HEK293T (cell line): ENCODE results near the gene TMEM232.

Source experiments
- CTCF ChIA-PET: fragments of 350-600 bp; formaldehyde crosslinking; extraction: SDS; loops from one replicate; lab custom pipeline; 2021; ENCODE audit warnings: antibody characterized with exemption, inconsistent platforms; lab: Yijun Ruan, JAX
- POLR2A ChIA-PET: fragments of 350-600 bp; formaldehyde crosslinking; extraction: SDS; loops from one replicate; lab custom pipeline; 2020; ENCODE audit warnings: antibody characterized with exemption, inconsistent platforms; lab: Yijun Ruan, JAX
- DNase-seq: peaks from one replicate; pipeline ENCODE4 v3.0.0; 2012; ENCODE audit warnings: mixed read lengths; ENCODE audit errors: extremely low spot score
- ARNT ChIP-seq: fragments of 450-650 bp; IDR thresholded peaks from 2 replicates; pipeline ENCODE4 v1.6.1; 2017; ENCODE audit warnings: mild to moderate bottlenecking
- BHLHE40 ChIP-seq: fragments of 450-650 bp; IDR thresholded peaks from 2 replicates; pipeline ENCODE4 v1.6.1; 2016; ENCODE audit warnings: mild to moderate bottlenecking, moderate library complexity, borderline replicate concordance
- CTBP1 ChIP-seq: fragments of 450-650 bp; IDR thresholded peaks from 2 replicates; pipeline ENCODE4 v1.6.1; 2016; ENCODE audit warnings: borderline replicate concordance
- ELF4 ChIP-seq: fragments of 450-650 bp; IDR thresholded peaks from 2 replicates; pipeline ENCODE4 v1.6.1; 2017; ENCODE audit warnings: antibody characterized with exemption
- FOXA1 ChIP-seq: fragments of 450-650 bp; IDR thresholded peaks from 2 replicates; pipeline ENCODE4 v1.6.1; 2016; ENCODE audit warnings: mild to moderate bottlenecking
- FOXK2 ChIP-seq: fragments of 450-650 bp; IDR thresholded peaks from 2 replicates; pipeline ENCODE4 v1.6.1; 2016; ENCODE audit warnings: mild to moderate bottlenecking
- FOXM1 ChIP-seq: fragments of 450-650 bp; IDR thresholded peaks from 2 replicates; pipeline ENCODE4 v1.6.1; 2017; ENCODE audit warnings: mild to moderate bottlenecking, borderline replicate concordance
- HDGF ChIP-seq: fragments of 450-650 bp; IDR thresholded peaks from 2 replicates; pipeline ENCODE4 v1.6.1; 2017; ENCODE audit warnings: antibody characterized with exemption, borderline replicate concordance
- L3MBTL2 ChIP-seq: fragments of 450-650 bp; conservative IDR thresholded peaks from 2 replicates; pipeline ENCODE4 v1.6.1; 2016; ENCODE audit warnings: mild to moderate bottlenecking
- LEF1 ChIP-seq: fragments of 450-650 bp; IDR thresholded peaks from 2 replicates; pipeline ENCODE4 v1.6.1; 2017; ENCODE audit warnings: mild to moderate bottlenecking, borderline replicate concordance
- NFRKB ChIP-seq: fragments of 450-650 bp; IDR thresholded peaks from 2 replicates; pipeline ENCODE4 v1.6.1; 2016; ENCODE audit warnings: mild to moderate bottlenecking, moderate library complexity
- PKNOX1 ChIP-seq: fragments of 450-650 bp; IDR thresholded peaks from 2 replicates; pipeline ENCODE4 v1.6.1; 2016
- SP1 ChIP-seq: fragments of 450-650 bp; IDR thresholded peaks from 2 replicates; pipeline ENCODE4 v1.6.1; 2017
- SUZ12 ChIP-seq: fragments of 450-650 bp; IDR thresholded peaks from 2 replicates; pipeline ENCODE4 v1.6.1; 2016; ENCODE audit warnings: mild to moderate bottlenecking
- TARDBP ChIP-seq: fragments of 450-650 bp; IDR thresholded peaks from 2 replicates; pipeline ENCODE4 v1.6.1; 2016
- ZNF384 ChIP-seq: fragments of 450-650 bp; IDR thresholded peaks from 2 replicates; pipeline ENCODE4 v1.6.1; 2016

TMEM232 gene

DNA sequence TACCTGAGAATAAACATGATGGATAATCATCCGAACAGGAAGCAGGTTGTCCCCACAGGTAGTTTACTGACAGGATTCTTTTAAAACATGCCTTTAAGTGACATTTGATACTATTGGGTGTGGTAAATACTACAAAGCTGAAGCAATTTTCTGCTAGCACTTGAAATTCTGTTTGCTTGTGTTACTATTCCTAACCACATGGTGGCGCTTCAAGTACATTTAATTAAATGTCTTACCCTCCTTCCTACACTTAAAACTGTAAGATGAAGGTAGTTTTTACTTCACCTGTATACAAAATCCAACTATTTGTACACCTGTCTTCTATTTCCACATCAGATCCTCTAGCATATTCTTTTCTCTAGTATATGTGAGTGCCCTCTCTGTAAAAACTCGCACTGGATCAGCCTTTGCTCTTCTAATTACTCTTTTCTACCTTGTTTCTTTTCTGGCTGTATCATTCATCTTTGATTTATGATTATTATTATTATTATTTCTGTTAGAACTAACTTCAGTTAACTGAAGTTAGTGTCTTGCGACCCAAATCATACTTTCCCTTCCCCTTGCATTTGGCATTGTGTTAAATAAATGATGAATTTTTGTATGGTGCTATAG is 30.8 kb upstream of the TMEM232 start:
- peak; percentile 12 for DNase-seq
- TF ChIP-seq L3MBTL2 (no peak), HDGF (no peak), SP1 (no peak), SUZ12 (no peak), FOXK2 (no peak), FOXA1 (no peak), PKNOX1 (no peak), CTBP1 (no peak), BHLHE40 (no peak), NFRKB (no peak), ELF4 (no peak), LEF1 (no peak), TARDBP (no peak), FOXM1 (no peak), ARNT (no peak), ZNF384 (no peak)
- CTCF ChIA-PET = no interaction called here
- POLR2A ChIA-PET = no interaction called here

GRCh38 chr5:110754181-110754580 is 27.7 kb upstream of the TMEM232 start:
- POLR2A ChIA-PET = no interaction called here
- CTCF ChIA-PET = no interaction called here
- DNase-seq = no peak
- TF ChIP-seq FOXM1 (no peak), LEF1 (no peak), FOXK2 (no peak), SP1 (no peak), PKNOX1 (no peak), ELF4 (no peak), TARDBP (no peak), ZNF384 (no peak), CTBP1 (no peak), BHLHE40 (no peak), SUZ12 (no peak), HDGF (no peak), FOXA1 (no peak), ARNT (no peak), L3MBTL2 (no peak), NFRKB (no peak)

- no peak for DNase-seq
- no peak for TF ChIP-seq SUZ12
- no peak for TF ChIP-seq ZNF384
- no peak for TF ChIP-seq ARNT
- ChIA-PET POLR2A (no interaction called here), CTCF (no interaction called here)
These were observed 27.1 kb upstream of the TMEM232 start for GRCh38 chr5:110753600-110753999.

- CTCF ChIA-PET = no interaction called here
- no peak for DNase-seq
- no peak for TF ChIP-seq FOXK2
- no peak for TF ChIP-seq SUZ12
- TF ChIP-seq ELF4 = no peak
- TF ChIP-seq NFRKB = no peak
- no peak for TF ChIP-seq FOXA1
- no peak for TF ChIP-seq PKNOX1
- TF ChIP-seq SP1 = no peak
- TF ChIP-seq FOXM1 = no peak
- TF ChIP-seq HDGF = no peak
- no peak for TF ChIP-seq L3MBTL2
- no peak for TF ChIP-seq ZNF384
- no peak for TF ChIP-seq ARNT
- TF ChIP-seq BHLHE40 = no peak
- TF ChIP-seq CTBP1 = no peak
- TF ChIP-seq LEF1 = no peak
- no peak for TF ChIP-seq TARDBP
- POLR2A ChIA-PET = no interaction called here
These were observed 26.5 kb upstream of the TMEM232 start for GRCh38 chr5:110752953-110753352.

DNA sequence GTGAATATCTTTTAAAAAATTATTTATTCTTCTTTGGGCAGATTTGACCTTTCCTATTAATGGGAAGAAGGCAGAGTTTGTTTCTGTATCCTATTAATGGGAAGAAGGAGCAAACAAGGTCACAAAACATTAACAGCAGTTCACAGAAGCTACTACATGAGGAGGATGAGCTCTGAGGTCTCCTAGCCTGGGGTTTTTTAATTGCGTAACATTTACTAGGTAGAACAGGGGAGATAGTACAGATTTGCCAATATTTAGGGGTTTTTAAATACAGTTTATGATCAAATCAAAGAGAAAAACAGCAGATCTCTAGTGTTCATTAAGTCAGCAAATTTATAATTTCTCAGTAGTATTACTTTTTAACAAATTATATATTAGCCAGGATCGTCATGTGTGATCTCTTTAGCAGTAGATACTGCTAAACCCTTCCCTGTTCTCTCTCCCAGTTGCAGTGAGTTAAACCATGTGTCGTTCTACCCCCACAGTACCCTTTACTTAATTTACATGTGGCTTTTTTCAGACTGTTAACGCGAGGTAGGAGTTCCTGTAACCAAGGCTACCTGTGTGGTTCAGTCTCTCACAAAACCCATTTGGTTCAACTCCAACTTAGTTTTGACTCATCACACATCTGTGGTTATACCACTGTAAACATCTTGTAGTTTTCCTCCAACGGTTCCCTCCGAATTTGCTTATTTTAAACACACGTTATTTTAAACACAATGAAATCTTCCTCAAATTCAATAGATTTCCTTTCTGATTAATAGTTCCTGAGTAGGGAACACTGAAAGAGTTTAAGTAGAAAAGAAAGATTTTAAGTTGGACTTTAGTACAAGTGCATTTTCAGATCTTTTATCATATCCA is 25.7 kb upstream of the TMEM232 start:
- no peak for TF ChIP-seq ZNF384
- no peak for TF ChIP-seq FOXM1
- no peak for DNase-seq
- CTCF ChIA-PET = no interaction called here
- POLR2A ChIA-PET = no interaction called here
